GF-D8 (cell line): ENCODE data around the gene ANKRA2.
"Not testable (repeated sequence)": the region's sequence is repeated elsewhere in the genome, so short reads cannot be mapped to it uniquely, and the experiment has no call there.

Experiments
- DNase-seq: peaks from one replicate; lab custom pipeline; 2025; lab: John Stamatoyannopoulos, UW

ANKRA2 gene

GRCh38 chr5:73545403-73545779, 20.0 kb downstream of the ANKRA2 start:
- DNase-seq: no peak

DNA sequence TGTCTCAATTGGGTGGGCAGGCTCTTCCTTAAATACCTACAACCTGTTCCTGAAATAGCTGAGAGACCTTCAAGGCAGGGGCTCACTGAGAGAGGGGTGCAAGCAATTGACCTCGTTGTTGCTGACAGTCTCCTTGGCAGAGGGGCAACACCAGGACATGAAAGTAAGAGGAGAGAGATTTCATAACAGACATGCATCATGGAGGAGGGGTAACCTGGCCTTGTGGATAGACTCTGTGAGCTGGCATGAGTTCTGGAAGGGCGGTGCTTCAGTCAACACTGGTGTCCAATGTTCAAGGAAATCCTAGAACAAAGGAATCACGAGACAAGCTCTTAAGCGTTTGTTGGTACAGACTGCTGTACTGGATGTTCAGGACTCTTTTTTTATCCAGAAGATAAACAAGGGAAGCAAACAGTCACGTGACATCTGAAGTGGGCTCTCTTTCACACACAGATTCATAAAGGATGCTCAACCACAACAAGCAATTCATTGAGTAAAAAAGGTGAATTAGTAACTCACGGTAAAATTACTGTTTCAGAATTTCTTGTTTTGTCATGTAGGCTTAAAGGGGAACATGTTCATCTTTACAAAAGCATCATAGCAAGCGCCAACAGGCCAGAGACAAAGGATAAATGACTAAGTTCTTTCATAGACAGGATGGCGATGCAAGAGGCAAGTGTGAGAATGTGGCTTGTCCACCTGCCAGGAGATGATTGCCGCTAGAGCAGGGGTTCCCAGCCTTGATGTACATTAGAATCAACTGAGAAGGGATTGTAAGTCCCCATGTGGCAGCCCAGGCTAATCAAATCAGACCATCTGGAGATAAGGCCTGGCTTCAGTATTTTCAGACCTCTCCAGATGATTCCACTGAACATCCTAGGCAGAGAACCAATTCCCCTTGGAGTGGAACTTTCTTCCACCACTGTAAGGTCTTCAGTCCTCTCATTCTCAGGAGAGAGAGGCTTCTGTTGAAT, 20.7 kb downstream of the ANKRA2 start:
- no peak for DNase-seq

GRCh38 chr5:73542020-73542419, 23.4 kb downstream of the ANKRA2 start:
- no peak for DNase-seq

GRCh38 chr5:73540192-73540591, 25.2 kb downstream of the ANKRA2 start:
- DNase-seq: no peak

DNA sequence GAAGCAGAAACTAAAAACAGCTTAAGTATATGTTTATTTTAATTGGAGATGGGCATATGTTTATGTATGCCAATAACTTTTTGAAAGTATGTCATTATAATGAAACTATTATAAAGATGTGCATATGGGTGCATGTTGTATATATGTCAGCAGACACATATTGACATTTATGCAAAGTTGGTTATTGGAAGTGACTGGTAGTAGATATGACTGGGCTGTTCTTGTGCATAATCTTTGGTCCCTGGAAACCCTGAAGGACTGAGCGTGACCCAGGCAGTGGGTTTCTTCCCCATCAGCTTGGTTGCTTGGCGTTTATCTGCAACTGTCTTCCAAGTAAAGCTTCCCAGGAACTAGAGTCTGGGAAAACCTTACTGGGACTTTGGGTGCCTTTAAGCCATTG, 25.7 kb downstream of the ANKRA2 start:
- DNase-seq: no peak

DNA sequence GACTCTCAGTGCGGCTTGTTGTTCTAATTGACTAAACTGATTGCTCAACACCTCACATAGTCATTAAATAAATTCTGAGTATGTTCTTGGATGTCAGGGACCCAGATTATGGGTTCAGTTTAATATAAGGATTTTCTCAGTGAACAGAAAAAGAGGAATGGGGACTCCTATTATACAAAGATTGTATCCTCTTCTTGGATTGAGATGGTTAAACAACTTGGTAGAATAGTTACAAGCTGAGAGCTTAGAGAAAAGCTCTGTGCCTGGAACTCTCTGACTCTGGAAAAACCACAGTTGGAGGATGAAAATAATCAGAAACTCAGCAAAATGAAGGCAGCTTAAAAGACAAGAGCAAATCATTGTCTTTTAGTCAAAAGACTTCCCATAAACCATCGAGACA, 30.5 kb downstream of the ANKRA2 start:
- DNase-seq: no peak

- DNase-seq: no peak
Observed at GRCh38 chr5:73534011-73534644, 31.3 kb downstream of the ANKRA2 start.

- no peak for DNase-seq
Observed at GRCh38 chr5:73532195-73532594, 33.2 kb downstream of the ANKRA2 start.

GRCh38 chr5:73531356-73531755, 34.1 kb downstream of the ANKRA2 start:
- no peak for DNase-seq

DNA sequence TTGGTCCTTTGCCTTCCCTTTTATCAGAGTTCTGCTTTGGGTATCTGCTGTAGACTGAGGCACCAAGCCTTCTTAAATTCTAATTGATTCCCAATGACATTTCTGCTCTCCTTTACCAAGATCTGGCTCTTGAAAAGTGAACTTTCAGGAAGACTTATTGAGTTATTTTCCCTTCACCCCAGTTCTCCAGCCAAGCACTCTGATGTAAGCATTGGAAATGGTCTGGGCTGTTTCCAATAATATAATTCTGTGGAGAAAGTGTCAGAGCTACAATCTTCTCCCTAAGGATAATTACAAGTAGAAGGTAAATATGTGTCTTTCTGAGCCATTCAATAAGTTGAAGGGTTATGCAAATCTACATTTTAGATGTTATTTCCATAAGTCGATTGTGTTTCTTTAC, 36.4 kb downstream of the ANKRA2 start:
- no peak for DNase-seq

GRCh38 chr5:73528248-73528647, 37.2 kb downstream of the ANKRA2 start:
- DNase-seq: no peak

GRCh38 chr5:73525606-73526203, 39.7 kb downstream of the ANKRA2 start:
- DNase-seq: no peak

DNA sequence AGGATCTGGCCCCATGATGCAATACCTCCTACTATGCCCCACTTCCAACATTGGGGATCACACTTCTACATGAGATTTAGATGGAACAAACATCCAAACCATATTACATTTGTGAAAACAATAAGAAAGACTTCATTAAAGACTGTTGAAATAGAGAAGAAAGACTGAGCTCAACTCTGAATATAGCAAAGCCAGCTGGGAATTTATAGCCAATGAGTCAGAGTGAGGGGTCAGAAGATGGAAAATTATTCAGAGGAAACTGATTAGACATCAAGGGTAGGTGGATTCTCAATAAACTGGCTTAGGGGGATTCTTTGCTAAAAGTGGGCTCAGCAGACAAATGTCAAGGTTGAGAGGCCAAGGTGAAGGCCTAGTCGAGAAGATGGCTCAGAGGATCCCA, 41.6 kb downstream of the ANKRA2 start:
- no peak for DNase-seq

- DNase-seq: no peak
Observed at GRCh38 chr5:73522989-73523388, 42.5 kb downstream of the ANKRA2 start.

DNA sequence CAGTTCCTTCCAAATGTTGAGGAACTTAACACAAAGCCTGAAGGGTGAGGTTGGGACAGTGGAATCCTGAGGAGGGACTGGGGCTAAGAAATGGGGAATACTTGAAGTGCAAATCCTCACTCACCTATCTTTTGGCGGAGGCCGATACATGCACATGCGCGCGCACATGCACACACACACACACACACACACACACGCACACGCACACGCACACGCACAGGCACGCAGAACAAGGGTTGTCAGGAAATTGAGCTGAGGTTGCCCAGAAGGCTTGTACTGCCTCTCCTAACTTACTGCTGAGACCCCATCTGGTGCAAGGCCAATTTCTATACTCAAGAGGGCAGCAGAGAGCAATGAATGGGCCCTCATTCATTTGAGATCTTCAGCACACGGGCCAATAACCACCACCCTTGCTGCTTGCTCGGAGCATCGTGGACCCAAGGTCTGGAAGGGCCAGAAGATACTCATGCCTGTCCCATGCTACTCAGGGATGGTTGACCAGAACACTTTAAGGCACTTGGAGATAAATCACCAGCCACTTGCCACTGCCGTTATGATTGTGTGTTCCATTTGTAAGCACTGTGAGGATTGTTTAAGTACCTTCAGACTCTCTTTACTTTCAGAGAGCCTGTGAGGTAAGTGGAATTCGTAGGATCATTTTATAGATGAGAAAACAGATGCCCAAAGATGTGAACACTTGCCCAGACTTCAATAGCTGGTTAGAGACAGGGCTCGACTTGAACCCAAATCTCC, 45.7 kb downstream of the ANKRA2 start:
- peak; percentile 59 for DNase-seq

DNA sequence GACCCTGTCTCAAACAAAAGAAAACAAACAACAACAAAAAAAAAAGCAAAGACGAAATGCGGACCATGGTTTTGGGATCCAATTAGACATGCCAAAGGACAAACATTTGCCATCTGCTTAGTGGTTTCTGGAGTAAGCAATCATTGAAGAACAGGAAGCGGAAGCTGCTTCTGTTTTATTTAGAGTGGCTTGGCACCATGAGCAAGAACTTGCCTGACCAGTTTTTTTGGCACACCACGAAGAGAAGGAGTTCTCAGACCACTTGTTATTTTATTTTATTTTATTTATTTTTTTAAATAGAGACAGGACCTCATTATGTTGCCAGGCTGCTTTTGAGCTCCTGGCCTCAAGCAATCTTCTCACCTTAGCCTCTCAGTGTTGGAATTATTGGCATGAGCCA, 50.2 kb downstream of the ANKRA2 start:
- no peak for DNase-seq

GRCh38 chr5:73514418-73514817, 51.0 kb downstream of the ANKRA2 start:
- no peak for DNase-seq

DNA sequence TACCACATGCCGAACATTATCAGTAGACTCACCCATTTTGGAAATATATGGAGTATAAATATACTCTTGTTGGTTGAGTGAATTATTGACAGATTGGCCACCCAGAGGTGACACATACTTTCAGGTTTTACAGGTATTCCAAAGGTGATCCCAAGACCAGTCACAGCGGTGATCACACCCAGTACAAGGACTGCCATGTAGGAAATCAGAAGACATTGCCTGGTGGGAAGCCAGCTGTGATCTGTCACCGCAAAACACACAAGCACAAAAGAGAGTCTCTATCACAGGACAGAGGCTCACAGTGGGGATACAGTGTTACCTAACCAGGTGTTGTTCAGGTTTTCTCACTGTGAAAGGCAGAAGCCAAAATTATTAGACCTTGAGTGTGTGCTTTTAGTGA, 51.4 kb downstream of the ANKRA2 start:
- no peak for DNase-seq

GRCh38 chr5:73508521-73508920, 56.9 kb downstream of the ANKRA2 start:
- not testable (repeated sequence) for DNase-seq

DNA sequence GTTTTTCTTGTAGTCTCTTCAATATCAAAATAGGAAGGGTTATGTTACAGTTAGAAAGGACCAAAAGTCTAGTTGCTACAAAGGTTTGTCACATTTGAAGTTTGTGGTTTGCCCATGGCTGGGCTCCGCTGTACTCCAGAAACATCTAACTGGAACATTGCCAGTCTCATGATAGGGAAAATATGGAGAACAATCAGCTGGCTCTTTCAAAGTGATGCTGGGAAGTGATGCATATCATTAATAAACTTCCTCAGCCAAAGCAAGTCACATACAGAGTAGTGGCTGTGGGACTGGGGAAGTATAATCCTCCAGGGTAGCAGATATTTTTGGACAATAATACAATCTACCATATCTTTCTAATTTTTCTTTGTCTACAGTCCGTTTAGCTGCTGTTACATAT, 58.4 kb downstream of the ANKRA2 start:
- no peak for DNase-seq

GRCh38 chr5:73506459-73506955, 58.9 kb downstream of the ANKRA2 start:
- no peak for DNase-seq
